Measurements from ENCODE around the gene GBGT1. TPM values are rescaled to one million over a fixed set of nuclear protein-coding genes. Genes with fewer than 3 reads are reported as not detected.

GBGT1 gene
- total and polyA plus RNA-seq, 8 donors = 1.2 to 37.9 (median 22.6) TPM

GRCh38 chr9:133108794-133109641 lies 54.7 kb downstream of the GBGT1 start:
- Histone ChIP-seq H3K4me1 (peaks cover 14 to 27% (median 21%) of the 10 kb centered on the region in 4 donors), H3K27ac (no peak overlapping the region), H3K36me3 (peaks cover 64 to 82% (median 81%) of the 10 kb centered on the region in 4 donors), H3K27me3 (no peaks in the 10 kb centered on the region), H3K4me3 (no peak overlapping the region), H3K9me3 (no peaks in the 10 kb centered on the region)
- intact Hi-C loops (cut with DNase I; ENCODE audit: low total_unique reads) = no loop called here
- DNase-seq = no peak
- WGBS, 5 donors = 93 to 97% (median 94%) methylated on average over 11 to 19 of the region's 19 CpGs
- TF ChIP-seq POLR2AphosphoS5 (IDR thresholded peaks at IDR 0.05) = no peak
- TF ChIP-seq, protein P1, sequence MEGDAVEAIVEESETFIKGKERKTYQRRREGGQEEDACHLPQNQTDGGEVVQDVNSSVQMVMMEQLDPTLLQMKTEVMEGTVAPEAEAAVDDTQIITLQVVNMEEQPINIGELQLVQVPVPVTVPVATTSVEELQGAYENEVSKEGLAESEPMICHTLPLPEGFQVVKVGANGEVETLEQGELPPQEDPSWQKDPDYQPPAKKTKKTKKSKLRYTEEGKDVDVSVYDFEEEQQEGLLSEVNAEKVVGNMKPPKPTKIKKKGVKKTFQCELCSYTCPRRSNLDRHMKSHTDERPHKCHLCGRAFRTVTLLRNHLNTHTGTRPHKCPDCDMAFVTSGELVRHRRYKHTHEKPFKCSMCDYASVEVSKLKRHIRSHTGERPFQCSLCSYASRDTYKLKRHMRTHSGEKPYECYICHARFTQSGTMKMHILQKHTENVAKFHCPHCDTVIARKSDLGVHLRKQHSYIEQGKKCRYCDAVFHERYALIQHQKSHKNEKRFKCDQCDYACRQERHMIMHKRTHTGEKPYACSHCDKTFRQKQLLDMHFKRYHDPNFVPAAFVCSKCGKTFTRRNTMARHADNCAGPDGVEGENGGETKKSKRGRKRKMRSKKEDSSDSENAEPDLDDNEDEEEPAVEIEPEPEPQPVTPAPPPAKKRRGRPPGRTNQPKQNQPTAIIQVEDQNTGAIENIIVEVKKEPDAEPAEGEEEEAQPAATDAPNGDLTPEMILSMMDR (IDR thresholded peaks at IDR 0.05) = no peak
- no peak for TF ChIP-seq POLR2A (IDR thresholded peaks at IDR 0.05)

- peaks cover 11 to 26% (median 20%) of the 10 kb centered on the region in 4 donors for H3K4me1 ChIP-seq
- no peaks in the 10 kb centered on the region for H3K9me3 ChIP-seq
- TF ChIP-seq, protein P1 (IDR thresholded peaks at IDR 0.05) = no peak
- no peak for DNase-seq
- H3K27ac ChIP-seq = no peak overlapping the region
- H3K4me3 ChIP-seq = no peak overlapping the region
- intact Hi-C loops (cut with DNase I; ENCODE audit: low total_unique reads) = no loop called here
- WGBS, 5 donors = 90 to 98% (median 95%) methylated on average over 10 to 18 of the region's 18 CpGs
- peaks cover 69 to 90% (median 90%) of the 10 kb centered on the region in 4 donors for H3K36me3 ChIP-seq
- H3K27me3 ChIP-seq = no peaks in the 10 kb centered on the region
Observed at GRCh38 chr9:133107961-133108793, 55.5 kb downstream of the GBGT1 start.

- Histone ChIP-seq H3K36me3 (peaks cover 75 to 99% (median 99%) of the 10 kb centered on the region in 4 donors), H3K4me3 (no peak overlapping the region), H3K27me3 (no peaks in the 10 kb centered on the region), H3K27ac (no peak overlapping the region), H3K4me1 (peaks cover 6 to 18% (median 11%) of the 10 kb centered on the region in 4 donors), H3K9me3 (no peaks in the 10 kb centered on the region)
- no peak for DNase-seq
- TF ChIP-seq EP300 (IDR thresholded peaks at IDR 0.05) (no peak), POLR2A (IDR thresholded peaks at IDR 0.05) (no peak), POLR2AphosphoS5 (IDR thresholded peaks at IDR 0.05) (no peak)
- TF ChIP-seq, protein P1 (IDR thresholded peaks at IDR 0.05) = no peak
- 90 to 97% (median 95%) methylated on average over 10 to 13 of the region's 13 CpGs for WGBS, 5 donors
- intact Hi-C loops (cut with DNase I; ENCODE audit: low total_unique reads) = no loop called here
Observed at GRCh38 chr9:133107245-133107722, 56.4 kb downstream of the GBGT1 start.

DNA sequence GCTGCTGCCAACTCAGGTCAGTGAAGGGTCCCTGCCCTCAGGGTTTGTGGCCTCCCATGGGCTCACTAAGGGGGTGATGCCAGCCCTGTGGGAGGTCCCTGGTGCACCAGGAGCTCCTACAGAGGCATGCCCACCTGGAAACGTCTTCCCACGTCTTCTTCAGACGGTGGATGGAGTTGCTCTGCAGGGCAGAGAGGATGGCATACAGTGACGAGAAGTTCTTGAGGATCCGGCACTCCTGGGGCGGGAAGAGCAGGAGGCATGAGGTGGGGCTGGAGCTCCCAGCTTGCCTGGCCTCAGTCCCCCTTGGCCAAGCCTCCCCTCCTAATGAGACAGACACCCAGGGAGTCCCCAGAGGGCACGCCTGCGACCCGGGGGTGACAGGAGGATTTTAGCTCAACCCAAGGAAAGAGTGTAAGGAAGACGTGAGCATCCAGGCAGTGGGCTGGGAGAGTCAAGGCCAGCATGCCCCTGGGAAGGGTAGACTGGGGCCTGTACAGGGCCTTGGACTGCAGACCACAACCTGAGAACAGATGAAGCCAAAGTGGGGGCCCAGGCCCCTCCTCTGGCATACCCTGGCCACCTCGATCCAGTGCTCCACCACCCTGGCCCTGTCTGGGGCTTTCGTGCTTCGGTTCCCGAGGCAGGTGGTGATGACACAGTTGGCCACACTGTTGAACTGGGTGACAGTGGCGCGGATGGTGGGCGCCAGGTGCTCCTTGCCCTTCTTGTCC lies 57.0 kb downstream of the GBGT1 start:
- Histone ChIP-seq H3K27ac (no peak overlapping the region), H3K4me1 (peaks cover 6 to 12% (median 8%) of the 10 kb centered on the region in 4 donors), H3K9me3 (no peaks in the 10 kb centered on the region), H3K27me3 (no peaks in the 10 kb centered on the region), H3K36me3 (peaks cover 81 to 100% (median 100%) of the 10 kb centered on the region in 4 donors), H3K4me3 (no peak overlapping the region)
- DNase-seq = peak in 1 of 2 donors; percentile 20
- 90 to 95% (median 93%) methylated on average over 17 of the region's 17 CpGs for WGBS, 5 donors
- intact Hi-C loops (cut with DNase I; ENCODE audit: low total_unique reads) = no loop called here
- TF ChIP-seq EP300 (IDR thresholded peaks at IDR 0.05) = no peak
- no peak for TF ChIP-seq POLR2AphosphoS5 (IDR thresholded peaks at IDR 0.05)
- TF ChIP-seq POLR2A (IDR thresholded peaks at IDR 0.05) = no peak
- TF ChIP-seq, protein P1 (IDR thresholded peaks at IDR 0.05) = no peak

Measured in stomach (tissue), 9 donors.